HG03135 (cell line): Measurements from ENCODE around the gene PPARG.
"Not testable (repeated sequence)": the region's sequence is repeated elsewhere in the genome, so short reads cannot be mapped to it uniquely, and the experiment has no call there.

Source experiments
- ATAC-seq: cut with Tn5 transposase; IDR thresholded peaks from one replicate; pipeline ENCODE4 v1.9.1; 2021; ENCODE audit warnings: mild to moderate bottlenecking, moderate library complexity; ENCODE audit not compliant: unreplicated experiment

Gene PPARG

DNA sequence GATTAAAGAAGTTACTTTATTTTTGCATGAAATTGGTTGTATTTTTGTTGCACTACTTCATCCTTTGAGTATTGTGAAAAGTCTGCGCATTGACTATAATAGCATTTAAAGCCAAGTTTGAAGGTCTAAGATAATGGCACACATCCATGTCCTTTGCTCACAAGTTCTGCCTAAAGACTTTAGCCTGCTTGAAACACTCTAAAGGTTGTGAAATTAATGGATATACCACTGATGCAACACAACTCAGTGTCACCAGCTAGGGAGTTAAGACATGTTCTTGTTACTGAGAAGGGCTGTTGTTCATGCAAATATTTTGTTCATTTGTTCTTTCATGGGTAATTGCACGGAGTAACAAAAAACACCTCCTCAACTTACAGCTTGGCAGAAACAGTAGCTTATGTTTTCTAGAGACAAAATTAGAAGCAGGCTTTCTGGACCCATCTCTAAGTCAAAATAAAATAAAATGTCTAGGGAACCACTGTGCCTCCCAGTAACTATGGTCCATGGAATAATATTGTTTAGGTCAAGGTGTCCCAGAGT is 83.9 kb downstream of the PPARG start:
- ATAC-seq, result no peak

DNA sequence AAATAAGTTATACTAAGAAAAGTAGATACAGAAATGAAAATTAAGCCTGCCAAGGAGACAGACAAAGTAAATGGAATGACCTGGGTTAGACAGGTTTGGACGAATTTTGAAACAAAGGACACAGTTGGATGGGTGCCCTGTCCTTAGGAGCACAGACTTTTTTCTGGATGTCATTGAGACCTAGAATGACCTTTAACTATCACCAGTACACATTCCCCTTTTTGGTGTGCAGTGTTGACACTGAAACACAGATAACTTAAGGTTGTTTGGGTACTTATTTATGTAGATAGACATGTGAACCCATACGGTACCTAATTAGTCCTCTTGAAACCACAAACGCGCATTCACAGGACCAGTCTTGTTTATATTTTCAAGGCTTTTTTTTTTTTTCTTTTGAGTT is 86.7 kb downstream of the PPARG start:
- ATAC-seq, result no peak

DNA sequence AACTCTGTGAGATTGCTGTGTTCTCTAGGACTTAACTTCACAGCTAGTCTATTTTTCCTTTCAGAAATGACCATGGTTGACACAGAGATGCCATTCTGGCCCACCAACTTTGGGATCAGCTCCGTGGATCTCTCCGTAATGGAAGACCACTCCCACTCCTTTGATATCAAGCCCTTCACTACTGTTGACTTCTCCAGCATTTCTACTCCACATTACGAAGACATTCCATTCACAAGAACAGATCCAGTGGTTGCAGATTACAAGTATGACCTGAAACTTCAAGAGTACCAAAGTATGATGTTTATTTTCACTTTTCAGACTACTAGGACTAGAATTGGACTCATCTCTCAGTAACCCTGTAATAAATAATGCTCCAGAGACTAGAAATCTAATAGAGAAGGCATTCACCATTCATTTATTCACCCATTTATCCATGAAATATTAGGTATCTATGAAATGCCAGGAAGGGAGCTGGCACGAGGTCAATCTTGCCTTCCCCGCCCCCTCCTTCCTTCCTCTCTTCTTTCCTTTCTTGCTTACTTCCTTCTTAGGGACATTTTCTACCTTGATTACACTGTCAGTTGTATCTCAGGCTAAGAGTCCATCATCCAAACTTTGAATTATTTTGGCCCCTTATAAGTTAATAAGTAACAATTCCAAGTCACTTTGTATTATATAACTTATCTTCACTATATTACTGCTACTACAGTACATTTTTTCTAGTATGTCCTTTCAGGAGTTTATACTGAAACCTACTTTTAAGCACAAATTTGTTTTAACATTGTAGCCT is 91.0 kb downstream of the PPARG start:
- no peak for ATAC-seq

DNA sequence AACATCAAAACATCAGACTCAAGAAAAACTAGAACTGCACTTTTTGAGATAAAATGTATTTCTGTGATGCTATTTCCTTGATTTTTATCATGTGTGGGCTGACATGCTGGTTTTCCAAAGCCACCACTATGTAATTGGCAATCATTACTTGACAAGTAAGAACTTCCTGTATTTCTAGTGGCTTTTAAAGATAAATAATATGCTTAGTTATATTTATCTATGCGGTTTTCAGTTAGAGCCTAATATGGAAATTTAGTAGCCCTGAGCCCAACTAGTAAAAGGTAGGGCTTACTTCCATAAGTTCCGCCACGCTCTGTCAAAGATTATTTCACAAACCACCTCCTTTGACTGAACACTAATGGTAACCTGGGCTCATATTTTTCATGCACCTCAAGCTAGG is 91.6 kb downstream of the PPARG start:
- no peak for ATAC-seq

DNA sequence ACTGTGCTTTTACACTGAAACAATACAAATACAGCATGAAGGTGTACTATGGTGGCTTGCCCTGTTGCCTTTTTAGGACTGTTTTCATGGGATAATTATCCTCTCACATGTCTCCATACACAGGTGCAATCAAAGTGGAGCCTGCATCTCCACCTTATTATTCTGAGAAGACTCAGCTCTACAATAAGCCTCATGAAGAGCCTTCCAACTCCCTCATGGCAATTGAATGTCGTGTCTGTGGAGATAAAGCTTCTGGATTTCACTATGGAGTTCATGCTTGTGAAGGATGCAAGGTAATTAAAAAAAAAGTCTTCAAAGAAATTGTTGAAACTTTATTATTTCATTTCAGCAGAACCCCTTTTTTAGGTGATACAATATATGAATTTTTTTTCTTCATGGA is 92.3 kb downstream of the PPARG start:
- ATAC-seq, result no peak

DNA sequence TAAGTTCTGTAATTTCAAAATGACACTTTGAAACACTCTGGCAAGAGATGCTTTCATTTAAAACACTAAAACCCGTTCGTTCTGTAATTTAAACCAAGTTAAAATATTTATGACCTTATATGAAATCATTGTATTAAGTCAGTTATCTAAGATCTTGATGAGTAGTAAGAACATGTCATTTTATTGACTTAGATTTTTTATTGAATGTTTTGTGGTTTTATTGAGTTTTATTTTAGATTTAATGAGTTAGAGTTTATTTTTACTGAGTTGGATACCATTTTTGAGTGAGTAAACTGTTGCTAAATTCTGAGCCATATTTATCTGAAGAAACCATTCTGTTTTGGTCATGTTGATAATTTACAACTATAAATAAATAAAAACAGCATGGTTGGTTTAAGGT is 94.3 kb downstream of the PPARG start:
- ATAC-seq, result no peak

DNA sequence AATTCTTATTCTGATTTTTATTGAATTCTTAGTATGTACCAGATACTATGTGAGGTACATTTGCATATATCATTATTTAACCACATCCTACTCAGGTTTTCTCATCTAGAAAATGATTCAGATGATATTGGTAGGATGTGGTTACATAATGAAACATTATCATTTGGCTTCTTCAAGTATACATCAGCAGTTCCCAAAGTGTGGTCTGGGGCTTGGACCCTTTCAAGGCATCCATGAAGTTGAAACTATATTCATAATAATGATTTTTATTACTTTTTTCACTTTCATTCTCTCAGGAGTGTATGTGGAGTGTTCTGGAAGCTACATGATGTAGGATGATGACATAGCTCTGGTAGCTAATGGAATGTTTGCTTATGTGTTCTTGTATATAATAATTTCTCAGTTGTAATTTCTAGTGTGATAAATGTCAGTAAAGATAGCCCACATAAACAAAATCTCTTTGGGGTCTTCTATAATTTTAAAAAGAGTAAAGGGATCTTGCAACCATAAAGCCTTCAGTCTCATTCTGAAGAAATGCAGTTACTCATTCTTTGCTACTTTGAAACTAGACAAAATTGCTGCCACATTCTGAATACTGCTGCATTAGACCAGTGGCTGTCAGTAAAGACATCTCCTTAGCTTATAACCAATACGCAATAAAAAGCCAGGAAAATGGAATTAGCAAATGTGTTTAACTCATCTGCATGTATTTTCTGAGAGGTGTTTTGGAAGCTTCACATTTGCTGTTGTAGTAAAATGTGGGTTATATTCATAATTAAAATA is 95.8 kb downstream of the PPARG start:
- no peak for ATAC-seq

DNA sequence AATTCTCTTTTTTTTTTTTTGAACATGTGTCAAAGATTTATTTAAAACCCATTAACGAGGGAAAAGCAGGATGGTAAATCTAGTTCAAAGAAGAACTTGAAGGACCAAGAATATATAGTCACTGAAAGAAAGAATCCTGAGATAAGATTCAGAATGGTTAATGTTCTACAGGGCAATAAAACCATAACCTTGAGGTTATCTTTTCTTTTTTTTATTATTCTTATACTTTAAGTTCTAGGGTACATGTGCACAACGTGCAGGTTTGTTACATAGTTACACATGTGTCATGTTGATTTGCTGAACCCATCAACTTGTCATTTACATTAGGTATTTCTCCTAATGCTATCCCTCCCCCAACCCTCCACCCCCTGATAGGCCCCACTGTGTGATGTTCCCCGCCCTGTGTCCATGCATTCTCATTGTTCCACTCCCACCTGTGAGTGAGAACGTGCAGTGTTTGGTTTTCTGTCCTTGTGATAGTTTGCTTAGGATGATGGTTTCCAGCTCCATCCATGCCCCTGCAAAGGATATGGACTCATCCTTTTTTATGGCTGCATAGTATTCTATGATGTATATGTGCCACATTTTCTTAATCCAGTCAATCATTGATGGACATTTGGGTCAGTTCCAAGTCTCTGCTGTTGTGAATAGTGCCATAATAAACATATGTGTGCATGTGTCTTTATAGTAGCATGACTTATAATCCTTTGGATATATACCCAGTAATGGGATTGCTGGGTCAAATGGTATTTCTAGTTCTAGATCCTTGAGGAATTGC is 97.8 kb downstream of the PPARG start:
- ATAC-seq, result not testable (repeated sequence)

DNA sequence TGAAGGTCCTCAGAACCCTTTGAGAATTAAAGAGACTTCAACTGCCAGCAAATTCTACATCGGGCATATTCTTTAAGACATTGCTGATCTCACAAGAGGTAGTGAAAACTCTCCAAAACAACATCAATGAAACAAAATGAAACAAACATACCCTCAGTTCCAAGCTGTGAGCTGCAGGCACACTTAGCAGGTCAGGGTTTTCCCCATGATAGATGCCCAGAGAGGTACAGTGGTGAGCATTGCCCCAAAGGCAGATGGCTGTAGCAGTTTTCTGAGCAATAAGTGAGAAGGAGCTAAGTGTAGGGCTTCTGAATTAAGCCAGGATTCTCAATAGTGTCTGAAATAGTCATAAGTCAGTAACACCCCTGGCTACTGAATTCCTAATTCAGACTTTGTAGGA is 99.3 kb downstream of the PPARG start:
- no peak for ATAC-seq

DNA sequence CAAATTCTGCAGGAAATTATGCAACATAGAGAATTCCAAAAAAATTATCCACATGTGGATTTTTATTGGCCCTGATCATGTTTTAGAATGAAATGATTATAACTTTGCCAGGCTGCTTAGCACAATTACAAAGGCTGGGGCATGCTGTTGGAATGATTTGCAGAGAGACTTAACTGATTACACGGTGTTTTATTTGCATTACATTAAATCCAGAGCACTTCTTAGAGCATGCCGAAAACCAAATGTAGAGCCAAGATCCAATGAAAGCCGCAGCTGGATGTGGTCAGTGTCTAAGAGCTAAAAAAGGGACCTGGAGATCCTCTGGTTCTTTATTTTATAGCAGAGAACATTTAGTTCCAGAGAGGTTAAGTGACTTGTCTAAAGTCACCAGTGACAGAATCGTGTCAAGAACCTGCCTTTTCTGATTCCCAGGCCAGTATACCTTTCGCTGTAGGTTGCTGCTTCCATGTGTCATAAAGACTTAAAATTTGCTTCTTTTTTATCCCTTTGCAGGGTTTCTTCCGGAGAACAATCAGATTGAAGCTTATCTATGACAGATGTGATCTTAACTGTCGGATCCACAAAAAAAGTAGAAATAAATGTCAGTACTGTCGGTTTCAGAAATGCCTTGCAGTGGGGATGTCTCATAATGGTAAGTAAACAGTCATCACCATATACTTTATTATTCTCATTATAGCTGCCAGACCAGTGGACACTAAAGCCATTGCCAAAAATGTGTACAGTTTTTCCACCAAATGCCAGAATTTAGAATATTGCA is 103.4 kb downstream of the PPARG start:
- ATAC-seq, result no peak

DNA sequence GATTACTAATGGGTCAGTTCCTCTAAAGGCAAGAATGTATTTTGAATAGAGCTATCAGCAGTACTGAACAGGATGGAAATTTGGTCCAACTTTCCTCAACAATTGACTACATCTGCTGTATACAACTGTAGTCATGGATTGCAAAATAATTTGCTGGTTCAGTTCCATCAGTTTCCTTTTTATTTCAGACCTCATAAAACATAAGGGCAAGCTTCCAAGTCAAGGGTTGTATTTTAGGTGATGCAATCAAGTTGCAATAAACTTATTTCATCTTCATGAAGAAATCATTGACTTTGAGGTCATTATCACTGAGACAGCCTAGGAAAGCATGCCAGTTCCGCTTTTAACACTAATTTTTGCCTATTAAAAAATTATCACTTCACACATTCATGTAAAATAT is 105.0 kb downstream of the PPARG start:
- ATAC-seq, result no peak

DNA sequence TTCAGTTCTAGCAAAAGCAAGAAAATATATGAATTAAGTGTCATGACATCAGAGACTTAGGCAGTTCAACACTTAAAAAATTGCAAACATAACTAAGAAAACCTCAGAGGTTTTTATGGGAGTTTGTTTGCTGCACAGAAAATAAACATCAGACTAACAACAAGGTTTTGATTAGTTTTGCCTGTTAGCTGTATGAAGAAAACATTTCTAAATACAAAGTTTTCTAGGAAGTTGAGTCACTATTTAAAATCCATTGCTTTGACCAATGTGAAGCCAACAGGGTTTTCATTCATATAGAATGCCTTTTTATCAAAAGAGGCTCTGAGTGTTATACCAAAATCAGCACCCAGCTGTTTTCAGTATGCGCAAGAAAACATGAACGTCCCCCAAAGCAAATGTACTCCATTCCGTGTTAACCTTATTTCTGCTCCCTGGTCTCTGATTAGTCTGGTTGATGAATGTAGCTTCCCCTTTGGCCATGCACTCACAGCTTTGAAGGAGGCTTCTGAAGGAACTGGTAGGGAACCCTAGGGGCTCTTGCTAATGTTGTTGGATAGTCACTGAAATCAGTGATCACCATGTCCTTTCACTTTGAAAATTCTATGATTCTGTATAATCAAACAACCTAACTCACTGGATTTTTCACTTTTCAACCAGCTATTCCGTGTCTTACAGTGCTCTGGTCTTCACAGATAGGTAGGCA is 105.8 kb downstream of the PPARG start:
- peak; percentile 16 for ATAC-seq

DNA sequence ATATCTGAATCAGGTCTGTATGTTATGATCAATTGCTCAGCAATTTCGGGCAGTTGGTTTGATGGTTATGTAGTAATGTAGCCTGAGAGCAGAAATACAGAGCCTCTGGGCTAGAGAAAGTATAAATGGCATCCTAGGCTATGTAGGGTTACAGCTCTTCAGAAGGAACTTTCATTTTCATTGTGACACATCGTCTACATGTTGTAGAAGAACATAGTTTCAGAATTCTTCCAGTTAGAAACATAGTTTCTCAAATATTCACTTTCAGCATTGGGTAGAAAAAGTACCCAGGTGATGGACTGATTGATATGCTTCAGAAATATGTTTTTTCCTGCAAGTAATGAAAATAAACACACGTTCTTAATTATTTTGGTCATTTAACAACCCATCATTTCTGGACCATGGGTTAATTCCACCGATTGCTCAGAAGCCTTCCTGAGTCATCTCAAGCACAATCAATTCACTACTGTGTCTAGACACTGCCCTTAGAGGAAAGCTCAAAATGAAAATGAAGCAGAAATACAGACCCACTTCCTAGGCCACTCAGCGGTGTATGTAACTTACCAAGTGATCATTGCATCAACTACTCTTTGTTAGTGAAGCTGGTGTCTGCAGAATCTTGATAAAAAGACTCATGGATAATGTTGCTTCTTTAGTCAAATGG is 106.6 kb downstream of the PPARG start:
- ATAC-seq, result peak; percentile 95

DNA sequence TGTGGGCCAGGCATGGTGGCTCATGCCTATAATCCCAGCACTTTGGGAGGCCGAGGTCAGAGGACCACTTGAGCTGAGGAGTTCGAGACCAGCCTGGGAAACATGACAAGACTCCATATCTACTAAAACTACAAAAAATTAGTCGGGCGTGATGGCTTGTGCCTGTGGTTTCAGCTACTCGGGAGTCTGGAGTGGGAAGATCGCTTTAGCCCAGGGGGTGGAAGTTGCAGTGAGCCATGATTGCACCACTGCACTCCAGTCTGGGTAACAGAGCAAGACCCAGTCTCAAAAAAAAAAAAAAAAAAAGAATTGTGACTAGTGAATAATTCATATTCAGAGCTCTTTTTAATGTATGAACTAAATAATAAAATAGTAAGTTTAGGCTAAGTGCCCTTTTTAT is 107.6 kb downstream of the PPARG start:
- ATAC-seq, result no peak

DNA sequence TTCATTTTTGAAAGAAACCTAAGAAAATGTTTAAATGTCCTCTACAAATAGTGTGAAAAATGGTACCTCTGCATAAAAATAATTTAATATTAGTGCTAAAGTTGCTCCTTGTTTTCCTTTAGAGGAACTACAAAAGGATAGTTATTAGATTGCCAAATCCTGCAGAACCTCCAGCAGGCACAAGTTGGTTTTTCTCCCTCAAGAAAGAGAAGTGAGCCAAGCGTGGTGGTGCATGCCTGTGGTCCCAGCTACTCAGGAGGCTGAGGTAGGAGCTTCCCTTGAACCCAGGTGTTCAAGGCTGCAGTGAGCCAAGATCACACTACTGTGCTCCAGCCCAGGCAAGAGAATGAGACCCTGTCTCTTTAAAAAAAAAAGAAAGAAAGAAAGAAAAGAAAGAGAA is 110.4 kb downstream of the PPARG start:
- ATAC-seq, result no peak

DNA sequence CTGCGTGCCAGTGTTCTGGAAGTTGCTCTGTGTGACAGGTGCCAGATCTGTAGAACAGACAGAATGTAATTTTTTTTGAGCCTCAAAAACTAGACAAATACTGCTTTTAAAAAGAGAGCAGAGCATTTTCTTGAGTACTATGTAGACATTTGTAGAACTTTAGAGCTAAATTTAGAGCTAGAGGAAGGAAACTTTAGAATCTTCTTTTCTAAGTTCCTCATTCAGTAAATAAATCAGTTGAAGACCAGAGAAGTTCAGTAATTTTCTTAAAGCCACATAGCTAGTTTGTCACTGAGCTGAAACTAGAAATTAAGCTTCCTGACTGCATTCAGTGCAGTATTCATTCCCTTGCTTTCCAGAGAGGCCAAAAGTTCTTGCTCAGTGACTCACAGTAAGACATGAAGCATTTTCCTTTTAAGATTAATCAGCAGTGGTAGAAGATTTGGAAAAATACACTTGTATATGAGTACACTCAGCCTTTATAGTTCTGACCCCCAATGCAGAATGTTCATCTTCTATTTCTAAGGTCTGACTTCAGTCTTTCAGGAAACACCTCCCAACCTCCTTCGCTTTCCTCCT is 111.8 kb downstream of the PPARG start:
- ATAC-seq, result no peak

DNA sequence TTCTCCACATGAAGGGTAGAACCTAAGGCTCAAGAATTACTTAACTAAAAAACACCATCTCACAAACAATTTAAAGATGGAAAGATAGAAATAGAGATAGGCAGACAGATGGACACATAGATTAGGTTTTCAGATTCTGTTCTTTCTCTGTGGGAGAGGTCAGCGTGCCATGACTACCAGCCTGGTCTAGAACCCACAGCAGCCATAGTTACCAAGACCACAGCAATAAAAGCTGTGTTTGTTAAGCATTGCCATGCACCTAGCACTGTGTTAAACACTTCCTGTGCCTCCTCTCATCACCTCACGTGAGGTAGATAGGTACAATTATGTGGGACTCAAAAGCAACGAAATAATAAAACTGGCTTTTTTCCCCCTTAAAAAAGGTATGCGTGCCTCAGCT is 112.3 kb downstream of the PPARG start:
- ATAC-seq, result no peak

DNA sequence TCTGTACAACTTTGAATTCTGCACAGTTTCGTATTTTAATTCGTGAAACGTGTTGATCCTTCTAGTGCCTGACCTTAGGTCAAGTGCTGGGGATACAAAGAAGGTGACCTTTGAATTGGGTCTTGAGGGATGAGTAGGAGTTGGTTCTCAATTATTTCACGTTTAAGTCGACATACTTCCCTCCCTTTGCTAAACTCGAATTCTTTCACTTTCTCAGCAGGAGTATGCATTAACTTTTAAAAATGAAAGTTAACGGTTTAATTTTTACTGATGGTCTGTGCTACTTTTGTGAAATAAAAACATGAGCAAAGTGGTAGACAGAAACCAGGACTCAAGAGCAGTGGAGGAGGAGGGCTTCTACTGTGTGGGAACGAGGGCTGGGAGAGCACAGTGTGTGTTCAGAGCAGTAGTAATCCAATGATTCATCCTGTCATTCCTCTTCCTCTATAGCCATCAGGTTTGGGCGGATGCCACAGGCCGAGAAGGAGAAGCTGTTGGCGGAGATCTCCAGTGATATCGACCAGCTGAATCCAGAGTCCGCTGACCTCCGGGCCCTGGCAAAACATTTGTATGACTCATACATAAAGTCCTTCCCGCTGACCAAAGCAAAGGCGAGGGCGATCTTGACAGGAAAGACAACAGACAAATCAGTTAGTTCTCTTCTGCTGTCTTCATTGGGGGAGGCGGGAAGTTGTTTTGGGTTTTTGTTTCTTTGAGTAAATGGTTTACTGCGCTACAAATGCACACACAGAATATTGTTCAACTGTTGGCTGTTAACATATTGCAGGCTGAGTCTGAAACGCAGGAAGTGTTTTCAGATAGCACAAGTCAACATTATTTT is 116.8 kb downstream of the PPARG start:
- ATAC-seq, result no peak
